GM21717 (cell line): ENCODE data around the gene ITGB5.
"Not testable (repeated sequence)": the region's sequence is repeated elsewhere in the genome, so short reads cannot be mapped to it uniquely, and the experiment has no call there.

Experiments used
- ATAC-seq: cut with Tn5 transposase; IDR thresholded peaks from one replicate; pipeline ENCODE4 v1.9.1; 2021; ENCODE audit warnings: mild to moderate bottlenecking, moderate library complexity; ENCODE audit not compliant: unreplicated experiment

The ITGB5 gene

DNA sequence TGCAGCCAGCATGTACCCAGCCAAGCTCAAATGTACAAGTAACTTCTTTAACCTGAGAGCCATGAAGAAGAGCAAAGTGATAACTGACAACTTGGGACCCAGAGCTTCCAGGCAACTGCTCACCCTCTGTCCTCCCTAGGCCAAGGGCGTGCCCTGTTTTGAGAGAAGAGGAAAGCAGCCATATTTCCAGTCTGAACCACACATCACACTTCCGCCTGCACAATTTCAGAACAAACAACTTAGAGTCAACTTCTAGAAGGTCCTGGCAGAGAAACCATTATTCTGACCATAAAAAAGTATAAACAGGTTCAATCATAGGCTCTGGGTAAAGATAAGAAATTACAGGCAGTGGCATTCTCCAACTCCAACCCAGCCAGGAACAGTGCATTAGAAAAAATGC lies 50.1 kb downstream of the ITGB5 start:
- no peak for ATAC-seq

DNA sequence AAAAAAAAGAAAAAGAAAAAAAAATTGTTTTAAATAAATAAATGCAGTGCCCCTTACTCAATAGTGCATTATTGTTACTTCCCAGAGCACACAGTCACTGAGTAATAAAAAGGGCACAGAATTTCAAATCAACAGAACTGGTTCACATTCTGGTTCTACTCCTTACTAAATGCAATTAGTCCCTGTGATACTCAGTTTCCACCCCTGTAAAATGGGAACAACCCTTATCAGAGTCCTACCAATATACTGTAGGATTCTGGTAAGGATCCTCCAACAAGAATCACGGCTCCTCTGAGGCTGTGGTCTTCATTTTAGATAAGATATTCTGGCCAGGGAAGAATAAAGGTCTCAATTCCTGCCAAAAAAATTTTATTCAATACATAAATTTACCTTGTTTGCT lies 50.7 kb downstream of the ITGB5 start:
- no peak for ATAC-seq

DNA sequence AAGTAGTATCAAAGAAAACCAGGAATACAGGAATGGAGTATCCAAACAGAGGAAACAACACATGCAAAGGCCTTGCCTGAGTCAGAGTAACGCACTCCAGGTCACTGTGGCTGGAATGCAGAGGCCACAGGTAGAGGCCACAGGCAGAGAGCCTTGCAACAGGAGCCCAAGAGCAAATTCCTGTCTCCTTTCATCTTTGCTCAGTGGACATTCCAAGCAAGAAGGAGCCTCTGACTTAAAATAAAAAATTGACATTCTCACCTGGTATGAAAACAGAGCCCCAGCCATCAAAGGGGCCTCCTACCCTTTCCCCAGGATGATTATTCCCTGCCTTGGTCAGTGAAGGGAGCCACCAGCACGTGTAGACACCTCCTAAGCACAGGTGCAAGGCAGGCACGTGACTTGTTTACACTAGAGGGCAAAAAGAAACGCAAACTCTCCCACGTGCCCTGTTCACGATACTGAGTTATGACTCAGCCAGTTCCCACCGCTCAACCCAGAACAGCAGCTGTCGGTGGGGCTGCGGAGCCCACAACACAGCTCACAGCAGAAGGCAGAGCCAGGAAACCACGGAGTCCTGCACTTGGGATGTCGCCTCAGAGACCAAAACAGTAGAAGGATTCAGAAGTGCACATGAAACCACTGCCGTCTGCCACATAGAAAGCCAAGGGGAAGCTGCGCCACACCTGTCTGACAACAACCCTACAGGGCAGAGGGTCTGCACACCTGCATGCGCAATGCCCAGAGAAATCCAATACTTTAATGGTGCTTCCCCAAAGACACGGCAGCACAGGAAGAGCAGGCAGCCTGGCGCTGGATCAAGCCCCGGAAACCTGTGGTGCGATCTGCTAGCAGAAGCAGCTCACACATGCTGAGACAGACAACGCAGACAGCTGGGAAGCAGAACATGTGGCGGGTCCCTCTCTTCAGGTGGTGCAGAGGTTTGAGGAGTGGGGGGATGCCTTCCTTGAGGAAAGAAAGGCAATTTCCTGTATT lies 52.1 kb downstream of the ITGB5 start:
- ATAC-seq = peak; percentile 90

DNA sequence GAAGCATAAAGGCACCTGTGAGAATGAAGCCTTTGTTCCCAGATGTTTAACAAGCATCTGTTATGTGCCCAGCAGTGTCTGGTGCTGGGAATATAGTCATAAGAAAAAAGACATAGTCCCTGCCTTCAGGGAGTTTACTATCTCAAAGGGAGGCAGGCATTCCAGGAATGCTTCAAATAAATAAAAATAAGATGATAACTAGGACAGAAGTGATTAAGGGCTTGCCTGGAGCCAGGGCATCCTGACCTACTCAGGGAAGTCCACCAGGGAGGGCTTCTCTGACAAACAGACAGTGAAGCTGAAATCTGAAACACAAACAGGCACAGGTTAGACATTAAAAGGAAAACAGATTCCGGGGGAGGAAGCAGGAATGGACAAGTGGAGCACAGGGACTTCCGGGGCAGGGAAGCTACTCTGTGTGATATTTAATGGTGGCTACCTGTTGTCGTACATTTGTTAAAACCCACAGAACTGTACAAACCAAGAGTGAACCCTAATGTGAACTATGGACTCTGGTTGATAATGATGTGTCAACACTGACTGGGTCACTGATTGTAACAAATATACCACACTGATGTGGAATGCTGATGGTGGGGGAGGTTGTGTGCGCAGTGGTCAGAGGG lies 53.3 kb downstream of the ITGB5 start:
- ATAC-seq = no peak

DNA sequence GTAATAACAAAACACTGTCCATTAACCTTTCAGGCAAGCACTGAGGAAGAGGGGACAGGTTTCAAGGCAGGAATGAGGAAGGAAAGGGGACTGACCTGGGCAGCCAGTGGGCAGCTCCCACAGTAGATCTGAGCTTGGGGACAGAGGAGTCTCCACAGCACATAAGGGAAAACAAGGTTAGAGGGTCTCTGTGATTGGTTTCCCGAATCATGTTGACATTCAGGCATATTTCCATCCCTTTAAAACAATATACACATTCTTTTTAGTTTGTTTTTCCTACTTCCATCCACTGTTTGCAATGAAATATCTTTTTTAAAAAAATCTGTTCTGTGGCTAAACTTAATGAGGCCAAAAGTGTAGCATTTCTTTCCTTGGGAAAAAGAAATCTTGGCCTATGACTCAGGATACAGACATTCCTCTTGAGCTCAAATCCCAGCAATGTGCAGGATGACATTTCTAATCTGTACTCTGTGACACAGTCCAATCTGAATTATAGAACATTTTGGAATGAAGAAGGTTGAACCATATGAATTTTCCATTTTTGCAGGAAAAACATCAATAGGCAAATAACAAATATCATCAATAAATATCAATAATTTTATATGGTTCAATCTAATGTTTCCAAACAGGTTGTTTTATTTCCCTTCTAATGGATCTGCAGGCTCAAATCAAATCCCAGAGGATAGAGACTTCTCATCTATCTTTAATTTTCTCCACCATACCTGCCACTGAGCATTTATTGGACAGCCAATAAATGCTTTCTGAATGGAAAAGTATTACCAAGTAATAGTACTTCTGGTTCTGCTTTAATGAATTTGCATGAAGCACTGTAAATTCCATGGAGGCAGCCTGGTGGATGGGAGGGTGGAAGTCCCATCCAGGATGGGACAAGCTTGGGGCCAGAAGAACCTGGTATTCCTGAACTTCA lies 54.1 kb downstream of the ITGB5 start:
- no peak for ATAC-seq

DNA sequence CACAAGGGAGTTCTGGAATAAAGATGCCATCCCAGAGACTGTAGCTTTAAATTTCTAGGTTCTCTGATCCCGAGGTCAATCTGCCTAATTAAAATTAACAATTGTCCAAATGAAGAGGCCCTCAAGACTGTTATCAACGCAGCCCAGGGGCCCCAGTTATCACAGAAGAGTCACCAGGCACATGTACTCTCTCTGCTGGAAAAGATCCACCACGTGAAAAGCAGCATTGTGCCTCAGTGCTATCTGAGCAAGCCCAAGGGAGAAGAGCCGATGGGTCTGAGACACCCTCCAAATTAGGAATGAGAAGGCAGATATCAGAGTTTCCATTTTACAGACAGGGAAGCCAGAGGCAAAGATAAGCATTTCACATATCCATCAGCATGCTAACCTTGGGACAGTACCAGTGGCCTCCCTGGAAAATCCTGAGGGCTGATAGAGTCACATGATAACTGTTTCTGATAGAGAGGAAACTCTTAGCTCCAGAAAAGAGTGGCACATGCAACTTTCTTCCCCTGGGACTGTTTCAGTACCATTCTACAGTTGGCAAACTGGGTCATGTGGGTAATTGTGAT lies 55.5 kb downstream of the ITGB5 start:
- no peak for ATAC-seq

DNA sequence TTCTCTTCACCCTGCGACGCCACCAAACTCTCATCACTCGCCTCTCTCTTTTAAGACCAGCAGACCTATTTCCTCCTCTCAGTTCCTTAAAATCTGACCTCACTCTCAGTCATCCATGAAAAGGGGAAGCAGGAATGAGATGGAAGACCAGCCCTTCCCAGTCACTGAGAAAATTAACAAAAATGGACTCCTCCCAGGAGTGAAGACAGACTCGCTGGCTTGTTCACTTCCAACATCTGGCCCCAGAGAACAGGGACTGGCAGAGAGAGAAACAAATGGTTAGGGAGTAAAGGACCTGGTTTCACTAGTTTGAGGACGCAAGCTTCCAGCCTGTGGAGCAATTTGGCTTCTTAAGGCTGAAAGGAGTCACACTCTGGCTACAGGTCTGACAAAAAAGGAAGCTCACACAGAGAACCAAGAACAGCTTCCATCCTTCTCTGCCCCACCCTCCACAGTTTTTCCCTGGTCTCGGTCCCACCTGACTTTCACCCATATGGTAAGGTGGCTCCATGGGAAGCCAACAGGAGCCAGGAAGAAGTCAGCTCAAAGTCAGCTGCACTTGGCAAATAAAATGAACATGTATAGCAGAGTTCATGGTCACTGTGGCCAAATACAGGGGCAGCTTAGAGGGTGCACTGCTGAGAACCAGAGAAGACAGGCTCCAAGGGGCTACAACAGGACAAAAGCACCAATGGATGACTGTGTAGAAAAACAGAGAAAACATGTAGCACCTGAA lies 57.2 kb downstream of the ITGB5 start:
- no peak for ATAC-seq

DNA sequence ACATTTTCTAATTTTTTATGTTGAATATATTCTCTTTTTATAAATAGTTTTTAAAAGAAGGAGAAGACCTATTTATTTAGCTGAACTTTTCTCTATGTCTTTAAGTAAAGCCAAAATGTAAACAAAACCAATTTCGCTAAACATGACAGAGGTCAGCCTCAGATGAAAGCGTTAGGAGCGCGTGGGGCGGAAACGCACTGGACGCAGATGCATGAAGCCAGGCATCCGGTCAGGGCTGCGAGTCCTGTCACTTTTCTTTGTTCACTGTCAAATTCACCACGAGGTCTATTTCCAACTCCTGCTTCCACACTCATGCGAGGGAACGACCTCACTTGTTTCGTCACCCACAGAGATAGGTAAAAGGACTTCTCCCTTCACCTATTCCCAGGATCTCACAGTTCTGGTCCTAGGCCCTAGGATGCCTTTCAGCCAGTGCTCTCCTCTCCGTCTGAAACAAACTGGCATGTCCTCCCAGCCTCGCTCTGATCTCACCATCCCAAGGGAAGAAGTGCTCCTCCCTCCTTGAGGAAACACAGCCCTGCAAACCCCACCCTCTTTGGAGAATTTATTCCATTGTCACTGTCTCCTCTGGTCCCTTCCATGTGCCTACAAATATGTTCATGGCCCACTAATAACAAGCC lies 57.9 kb downstream of the ITGB5 start:
- ATAC-seq = no peak

DNA sequence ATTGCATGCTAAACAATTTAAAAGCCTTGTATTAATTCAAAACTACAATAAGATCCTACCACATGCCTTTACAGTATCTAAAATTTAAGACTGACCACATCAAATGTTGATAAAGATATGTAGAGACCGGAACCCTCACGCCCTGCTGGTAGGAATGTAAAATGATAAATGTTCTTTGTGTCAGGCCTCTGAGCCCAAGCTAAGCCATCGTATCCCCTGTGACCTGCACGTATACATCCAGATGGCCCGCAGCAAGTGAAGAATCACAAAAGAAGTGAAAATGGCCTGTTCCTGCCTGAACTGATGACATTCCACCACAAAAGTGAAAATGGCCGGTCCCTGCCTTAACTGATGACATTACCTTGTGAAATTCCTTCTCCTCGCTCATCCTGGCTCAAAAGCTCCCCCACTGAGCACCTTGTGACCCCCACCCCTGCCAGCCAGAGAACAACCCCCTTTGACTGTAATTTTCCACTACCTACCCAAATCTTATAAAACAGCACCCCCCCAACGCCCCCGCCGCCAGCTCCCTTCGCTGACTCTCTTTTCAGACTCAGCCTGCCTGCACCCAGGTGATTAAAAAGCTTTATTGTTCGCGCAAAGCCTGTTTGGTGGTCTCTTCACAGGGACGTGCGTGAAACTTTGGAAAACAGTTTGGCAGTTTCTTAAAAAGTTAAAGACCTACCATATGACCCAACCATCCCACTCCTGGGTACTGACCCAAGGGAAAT lies 59.5 kb downstream of the ITGB5 start:
- not testable (repeated sequence) for ATAC-seq

DNA sequence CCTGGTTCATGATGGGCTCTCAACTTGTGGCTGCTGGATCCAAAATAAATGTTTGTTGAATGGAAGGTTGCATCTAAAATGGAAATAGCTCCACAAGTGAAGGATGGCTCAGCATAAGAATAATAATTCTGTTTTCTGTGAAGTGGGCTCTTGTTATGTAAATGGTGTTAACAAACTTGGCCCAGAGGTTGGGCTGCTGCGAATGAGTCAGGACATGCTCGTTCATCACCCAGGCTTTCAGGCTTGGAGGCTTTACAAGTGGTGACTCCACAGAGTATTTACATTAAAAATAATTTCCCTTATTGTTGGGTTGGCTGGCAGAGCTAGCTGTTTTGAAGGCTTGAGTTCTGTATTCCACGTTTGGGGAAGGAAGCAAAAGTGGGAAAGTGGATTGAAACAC lies 60.5 kb downstream of the ITGB5 start:
- ATAC-seq = no peak

DNA sequence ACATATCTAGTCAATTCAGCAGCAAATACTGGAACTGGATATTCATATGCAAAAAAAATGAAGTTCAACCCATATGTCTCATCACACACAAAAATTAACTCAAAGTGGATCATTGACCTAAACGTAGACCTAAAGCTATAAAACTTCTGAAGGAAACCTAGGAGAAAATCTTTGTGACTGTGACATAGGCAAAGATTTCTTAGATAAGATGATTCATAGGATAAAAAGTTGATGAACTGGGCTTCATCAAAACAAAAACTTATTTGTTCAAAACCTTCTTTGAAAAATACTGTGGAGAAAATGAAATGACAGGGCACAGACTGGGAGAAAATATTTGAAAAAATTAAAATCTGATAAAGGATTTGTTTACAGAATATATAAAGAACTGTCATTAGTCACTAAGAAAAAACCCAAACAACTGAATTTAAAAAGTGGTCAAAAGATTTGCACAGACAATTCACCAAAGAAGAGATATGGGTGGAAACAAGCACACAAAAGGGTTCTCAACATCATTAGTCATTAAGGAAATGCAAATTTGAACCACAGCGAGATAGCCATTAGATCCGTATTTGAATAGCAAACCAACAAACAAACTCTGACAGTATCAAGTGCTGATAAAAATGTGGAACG lies 62.8 kb downstream of the ITGB5 start:
- ATAC-seq = no peak

DNA sequence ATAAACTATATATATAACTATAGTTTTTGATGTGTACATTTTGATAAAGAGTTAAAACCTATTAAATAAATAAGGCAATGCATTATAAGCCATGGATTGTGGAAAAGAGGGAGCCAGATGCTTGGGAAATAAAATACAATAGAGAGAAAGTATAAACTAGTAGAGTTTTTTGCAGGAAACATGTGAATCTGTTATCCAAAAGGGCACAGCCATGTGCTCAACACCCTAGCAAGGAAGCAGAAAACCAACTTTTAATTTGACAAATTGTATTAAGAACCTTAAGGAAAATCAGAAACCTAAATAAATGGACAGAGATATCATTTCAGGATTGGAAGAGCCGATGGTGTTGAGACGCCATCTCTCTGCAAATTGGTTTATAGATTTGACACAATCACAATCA lies 63.5 kb downstream of the ITGB5 start:
- no peak for ATAC-seq

DNA sequence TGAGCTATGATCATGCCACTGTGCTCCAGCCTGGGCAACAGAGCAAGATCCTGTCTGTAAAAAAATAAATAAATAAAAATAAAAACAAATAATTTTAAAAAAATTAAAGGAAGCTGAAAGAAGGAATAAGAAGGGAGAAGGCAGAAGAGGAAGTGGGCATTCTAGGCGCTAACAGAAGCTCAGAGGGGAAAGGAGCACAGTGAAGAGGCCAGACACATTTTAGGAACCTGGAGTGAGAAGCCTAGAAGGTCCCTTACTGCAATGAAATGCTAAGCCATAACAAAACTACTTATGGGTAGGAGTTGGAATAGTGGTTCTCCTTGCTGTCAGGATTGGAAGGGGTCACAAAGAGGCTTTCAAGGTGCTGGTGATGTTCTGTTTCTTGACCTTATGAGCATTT lies 64.0 kb downstream of the ITGB5 start:
- no peak for ATAC-seq

DNA sequence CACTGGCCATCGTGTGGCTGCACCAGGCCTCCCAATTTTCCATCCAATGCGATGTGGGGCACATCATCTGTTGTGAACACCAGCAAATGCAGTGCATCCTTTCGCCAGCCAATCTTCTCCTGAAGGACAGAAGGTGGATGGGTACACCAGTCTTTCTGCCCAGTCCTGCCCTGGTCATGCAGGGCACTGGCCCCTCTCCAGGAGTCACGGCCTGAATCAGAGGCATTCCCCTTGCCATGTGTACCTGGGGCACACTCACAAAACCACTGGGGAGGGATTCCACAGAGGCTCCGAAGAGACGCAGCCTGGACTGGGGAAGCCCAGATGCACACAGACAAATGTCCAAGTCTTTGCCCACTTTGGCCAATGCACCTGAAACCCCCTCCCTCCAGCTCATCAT lies 65.8 kb downstream of the ITGB5 start:
- no peak for ATAC-seq

DNA sequence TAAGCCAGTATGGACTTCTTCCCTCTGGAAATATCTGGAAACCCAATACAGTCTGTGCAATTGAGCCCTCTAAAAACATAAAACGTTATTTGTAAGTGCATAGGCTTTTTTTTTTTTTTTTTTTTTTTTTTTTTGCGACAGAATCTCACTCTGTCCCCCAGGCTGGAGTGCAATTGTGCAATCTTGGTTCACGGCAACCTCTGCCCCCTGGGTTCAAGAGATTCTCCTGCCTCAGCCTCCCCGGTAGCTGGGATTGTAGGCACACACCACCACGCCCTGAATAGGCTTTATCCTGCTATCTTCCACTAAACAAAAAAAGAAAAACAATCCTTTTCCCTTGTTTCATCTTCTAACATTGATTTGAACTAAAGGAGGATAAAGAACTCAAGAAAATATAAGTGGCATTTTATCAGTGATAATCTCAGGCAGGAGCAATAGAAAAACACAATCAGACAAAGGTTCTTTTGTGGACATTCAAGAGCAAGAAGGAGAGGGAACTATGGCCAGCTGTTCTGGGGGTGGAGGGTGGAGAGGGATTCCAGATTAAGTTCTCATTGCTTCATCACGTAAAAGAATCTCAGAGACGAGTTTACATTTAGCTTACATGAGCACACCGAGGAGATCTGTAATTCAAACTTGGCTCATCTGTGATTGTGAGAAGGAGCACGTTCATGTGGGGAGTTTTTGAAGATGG lies 68.6 kb downstream of the ITGB5 start:
- no peak for ATAC-seq

DNA sequence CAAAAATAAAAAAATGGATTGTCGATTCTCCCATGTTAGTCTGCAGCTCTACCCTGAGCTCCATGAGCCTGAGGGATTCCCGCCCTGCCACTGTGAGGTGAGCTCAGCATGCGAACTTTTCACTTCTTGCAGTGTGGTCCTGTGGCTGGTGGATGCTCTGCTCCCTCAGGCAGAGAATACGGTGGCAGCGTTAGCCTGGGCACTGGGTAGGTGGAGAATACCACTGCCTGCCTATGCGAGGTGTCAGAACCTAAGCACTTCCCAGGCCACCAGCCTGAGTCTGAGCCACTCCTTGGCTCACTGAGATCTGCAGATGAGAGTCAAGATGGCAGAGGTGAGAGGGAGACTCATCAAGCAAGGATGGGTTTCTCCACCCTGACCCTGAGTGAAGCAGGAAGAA lies 70.1 kb downstream of the ITGB5 start:
- no peak for ATAC-seq

DNA sequence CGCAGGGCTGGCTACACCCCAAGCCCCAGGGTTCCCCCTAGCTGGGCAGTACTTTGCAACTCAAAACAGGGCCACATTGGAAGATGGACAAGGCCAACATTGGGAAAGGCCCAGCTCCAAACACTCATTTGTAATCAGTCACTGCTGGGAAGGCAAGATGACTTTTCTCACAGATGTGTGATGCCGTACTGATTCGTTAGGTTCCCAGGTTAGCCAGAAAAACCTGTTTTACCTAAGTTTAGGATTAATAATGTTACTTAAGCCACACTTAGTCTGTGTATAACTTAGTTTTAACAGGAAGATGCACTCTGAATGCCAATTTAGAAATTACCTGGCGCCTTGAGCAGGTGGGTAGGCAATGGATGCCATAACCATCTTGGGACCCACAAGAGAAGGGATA lies 71.0 kb downstream of the ITGB5 start:
- ATAC-seq = no peak

DNA sequence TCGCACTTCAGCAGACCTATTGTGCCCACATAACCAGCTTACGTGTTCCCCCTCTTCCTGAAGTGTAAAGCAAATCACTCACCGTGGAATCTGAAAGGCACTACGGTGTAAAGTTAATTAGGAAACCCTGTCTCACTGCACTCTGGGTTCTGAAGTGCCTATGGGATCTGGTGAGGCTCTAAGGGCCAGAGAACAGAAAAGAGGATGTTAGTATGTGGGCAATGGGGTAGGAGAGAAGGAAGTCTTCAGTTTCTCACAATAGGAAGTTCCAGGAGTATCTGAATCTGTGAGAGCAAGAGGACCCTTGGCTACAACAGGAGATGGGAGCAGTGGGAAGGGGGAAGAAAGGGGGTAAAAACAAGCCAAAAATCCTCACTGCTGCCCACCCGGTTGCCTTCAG lies 71.4 kb downstream of the ITGB5 start:
- ATAC-seq = no peak
